ENCODE data around the gene LLGL2. TPM values are rescaled to one million over a fixed set of nuclear protein-coding genes. Genes with fewer than 3 reads are reported as not detected.
"Not testable (repeated sequence)": the region's sequence is repeated elsewhere in the genome, so short reads cannot be mapped to it uniquely, and the experiment has no call there.

Gene LLGL2
- polyA plus RNA-seq, 2 donors, result 71.6 to 139 TPM

GRCh38 chr17:75518201-75518600, 7.3 kb upstream of the LLGL2 start:
- Histone ChIP-seq H3K36me3 (ENCODE audit: control insufficient read depth in 2 of 2, insufficient read depth in 2 of 2, low read length in 1 of 2) (peaks cover 0 to 6% of the 10 kb centered on the region in 2 donors), H3K4me3 (ENCODE audit: low read depth in 1 of 2, low read length in 2 of 2) (no peak overlapping the region), H3K27me3 (ENCODE audit: control insufficient read depth in 1 of 2, insufficient read depth in 2 of 2, low read length in 2 of 2) (no peaks in the 10 kb centered on the region), H3K4me1 (ENCODE audit: control insufficient read depth in 2 of 2, insufficient read depth in 2 of 2, low read length in 1 of 2) (peaks cover 5 to 14% of the 10 kb centered on the region in 2 donors), H3K27ac (ENCODE audit: low read depth in 2 of 2, low read length in 1 of 2) (no peak overlapping the region), H3K9me3 (ENCODE audit: control insufficient read depth in 2 of 2, insufficient read depth in 1 of 2, low read depth in 1 of 2, low read length in 1 of 2) (no peaks in the 10 kb centered on the region)
- WGBS, 2 donors, result 67 to 79% methylated on average over 3 of the region's 3 CpGs

- peaks cover 0 to 6% of the 10 kb centered on the region in 2 donors for H3K36me3 ChIP-seq (ENCODE audit: control insufficient read depth in 2 of 2, insufficient read depth in 2 of 2, low read length in 1 of 2)
- H3K27ac ChIP-seq (ENCODE audit: low read depth in 2 of 2, low read length in 1 of 2), result no peak overlapping the region
- H3K4me1 ChIP-seq (ENCODE audit: control insufficient read depth in 2 of 2, insufficient read depth in 2 of 2, low read length in 1 of 2), result peaks cover under 1 to 11% of the 10 kb centered on the region in 2 donors
- no peaks in the 10 kb centered on the region for H3K9me3 ChIP-seq (ENCODE audit: control insufficient read depth in 2 of 2, insufficient read depth in 1 of 2, low read depth in 1 of 2, low read length in 1 of 2)
- no peaks in the 10 kb centered on the region for H3K27me3 ChIP-seq (ENCODE audit: control insufficient read depth in 1 of 2, insufficient read depth in 2 of 2, low read length in 2 of 2)
- 90% methylated on average over 9 of the region's 9 CpGs for WGBS, 2 donors
- no peak overlapping the region for H3K4me3 ChIP-seq (ENCODE audit: low read depth in 1 of 2, low read length in 2 of 2)
These were observed 6.4 kb upstream of the LLGL2 start for GRCh38 chr17:75518983-75519537.

GRCh38 chr17:75520413-75520812, 5.1 kb upstream of the LLGL2 start:
- H3K4me1 ChIP-seq (ENCODE audit: control insufficient read depth in 2 of 2, insufficient read depth in 2 of 2, low read length in 1 of 2); H3K4me3 ChIP-seq (ENCODE audit: low read depth in 1 of 2, low read length in 2 of 2); H3K27me3 ChIP-seq (ENCODE audit: control insufficient read depth in 1 of 2, insufficient read depth in 2 of 2, low read length in 2 of 2); H3K36me3 ChIP-seq (ENCODE audit: control insufficient read depth in 2 of 2, insufficient read depth in 2 of 2, low read length in 1 of 2); H3K9me3 ChIP-seq (ENCODE audit: control insufficient read depth in 2 of 2, insufficient read depth in 1 of 2, low read depth in 1 of 2, low read length in 1 of 2); H3K27ac ChIP-seq (ENCODE audit: low read depth in 2 of 2, low read length in 1 of 2): not testable (repeated sequence)
- WGBS, 2 donors, result 92 to 94% methylated on average over 8 of the region's 8 CpGs

GRCh38 chr17:75521290-75521689, 4.2 kb upstream of the LLGL2 start:
- Histone ChIP-seq H3K27ac (ENCODE audit: low read depth in 2 of 2, low read length in 1 of 2) (no peak overlapping the region), H3K4me1 (ENCODE audit: control insufficient read depth in 2 of 2, insufficient read depth in 2 of 2, low read length in 1 of 2) (peaks cover 4 to 6% of the 10 kb centered on the region in 2 donors), H3K9me3 (ENCODE audit: control insufficient read depth in 2 of 2, insufficient read depth in 1 of 2, low read depth in 1 of 2, low read length in 1 of 2) (no peaks in the 10 kb centered on the region), H3K36me3 (ENCODE audit: control insufficient read depth in 2 of 2, insufficient read depth in 2 of 2, low read length in 1 of 2) (peaks cover 0 to 6% of the 10 kb centered on the region in 2 donors), H3K4me3 (ENCODE audit: low read depth in 1 of 2, low read length in 2 of 2) (no peak overlapping the region), H3K27me3 (ENCODE audit: control insufficient read depth in 1 of 2, insufficient read depth in 2 of 2, low read length in 2 of 2) (no peaks in the 10 kb centered on the region)
- WGBS, 2 donors, result 91 to 92% methylated on average over 8 of the region's 8 CpGs

- Histone ChIP-seq H3K4me1 (ENCODE audit: control insufficient read depth in 2 of 2, insufficient read depth in 2 of 2, low read length in 1 of 2) (peaks cover 5 to 6% of the 10 kb centered on the region in 2 donors), H3K36me3 (ENCODE audit: control insufficient read depth in 2 of 2, insufficient read depth in 2 of 2, low read length in 1 of 2) (peaks cover 0 to 6% of the 10 kb centered on the region in 2 donors), H3K9me3 (ENCODE audit: control insufficient read depth in 2 of 2, insufficient read depth in 1 of 2, low read depth in 1 of 2, low read length in 1 of 2) (no peaks in the 10 kb centered on the region), H3K4me3 (ENCODE audit: low read depth in 1 of 2, low read length in 2 of 2) (no peak overlapping the region), H3K27me3 (ENCODE audit: control insufficient read depth in 1 of 2, insufficient read depth in 2 of 2, low read length in 2 of 2) (no peaks in the 10 kb centered on the region), H3K27ac (ENCODE audit: low read depth in 2 of 2, low read length in 1 of 2) (no peak overlapping the region)
- 87 to 88% methylated on average over 33 of the region's 33 CpGs for WGBS, 2 donors
These were observed 3.4 kb upstream of the LLGL2 start for GRCh38 chr17:75521951-75522727.

GRCh38 chr17:75523647-75524046, 1.9 kb upstream of the LLGL2 start:
- Histone ChIP-seq H3K27me3 (ENCODE audit: control insufficient read depth in 1 of 2, insufficient read depth in 2 of 2, low read length in 2 of 2) (no peaks in the 10 kb centered on the region), H3K36me3 (ENCODE audit: control insufficient read depth in 2 of 2, insufficient read depth in 2 of 2, low read length in 1 of 2) (peaks cover 0 to 6% of the 10 kb centered on the region in 2 donors), H3K27ac (ENCODE audit: low read depth in 2 of 2, low read length in 1 of 2) (no peak overlapping the region), H3K9me3 (ENCODE audit: control insufficient read depth in 2 of 2, insufficient read depth in 1 of 2, low read depth in 1 of 2, low read length in 1 of 2) (no peaks in the 10 kb centered on the region), H3K4me3 (ENCODE audit: low read depth in 1 of 2, low read length in 2 of 2) (no peak overlapping the region), H3K4me1 (ENCODE audit: control insufficient read depth in 2 of 2, insufficient read depth in 2 of 2, low read length in 1 of 2) (peaks cover 0 to 5% of the 10 kb centered on the region in 2 donors)
- WGBS, 2 donors, result 91 to 92% methylated on average over 7 of the region's 7 CpGs

GRCh38 chr17:75524269-75524969, 1.1 kb upstream of the LLGL2 start:
- peaks cover 0 to 5% of the 10 kb centered on the region in 2 donors for H3K4me1 ChIP-seq (ENCODE audit: control insufficient read depth in 2 of 2, insufficient read depth in 2 of 2, low read length in 1 of 2)
- H3K9me3 ChIP-seq (ENCODE audit: control insufficient read depth in 2 of 2, insufficient read depth in 1 of 2, low read depth in 1 of 2, low read length in 1 of 2), result no peaks in the 10 kb centered on the region
- H3K27me3 ChIP-seq (ENCODE audit: control insufficient read depth in 1 of 2, insufficient read depth in 2 of 2, low read length in 2 of 2), result no peaks in the 10 kb centered on the region
- peaks cover 0 to 4% of the 10 kb centered on the region in 2 donors for H3K36me3 ChIP-seq (ENCODE audit: control insufficient read depth in 2 of 2, insufficient read depth in 2 of 2, low read length in 1 of 2)
- H3K27ac ChIP-seq (ENCODE audit: low read depth in 2 of 2, low read length in 1 of 2), result peak overlapping the region; percentile 96 to 98
- 23 to 24% methylated on average over 23 to 24 of the region's 24 CpGs for WGBS, 2 donors
- H3K4me3 ChIP-seq (ENCODE audit: low read depth in 1 of 2, low read length in 2 of 2), result peak overlapping the region; percentile 69 to 72

GRCh38 chr17:75525806-75526554, 483 bp downstream of the LLGL2 start:
- no peaks in the 10 kb centered on the region for H3K27me3 ChIP-seq (ENCODE audit: control insufficient read depth in 1 of 2, insufficient read depth in 2 of 2, low read length in 2 of 2)
- peak overlapping the region; percentile 67 to 69 for H3K4me3 ChIP-seq (ENCODE audit: low read depth in 1 of 2, low read length in 2 of 2)
- peaks cover 0 to 8% of the 10 kb centered on the region in 2 donors for H3K36me3 ChIP-seq (ENCODE audit: control insufficient read depth in 2 of 2, insufficient read depth in 2 of 2, low read length in 1 of 2)
- H3K27ac ChIP-seq (ENCODE audit: low read depth in 2 of 2, low read length in 1 of 2), result peak overlapping the region; percentile 86 to 89
- H3K4me1 ChIP-seq (ENCODE audit: control insufficient read depth in 2 of 2, insufficient read depth in 2 of 2, low read length in 1 of 2), result peaks cover 2 to 5% of the 10 kb centered on the region in 2 donors
- H3K9me3 ChIP-seq (ENCODE audit: control insufficient read depth in 2 of 2, insufficient read depth in 1 of 2, low read depth in 1 of 2, low read length in 1 of 2), result no peaks in the 10 kb centered on the region
- WGBS, 2 donors, result 1 to 2% methylated on average over 57 to 60 of the region's 60 CpGs
